Esophagus squamous epithelium (tissue), 5 donors: ENCODE measurements around the gene TPGS1. TPM values are rescaled to one million over a fixed set of nuclear protein-coding genes. Genes with fewer than 3 reads are reported as not detected.

Experiments used
- DNase-seq: peaks from one replicate; lab custom pipeline; 2025; lab: John Stamatoyannopoulos, UW
- H3K27ac ChIP-seq, 4 donors: fragments of 200-600 bp; sonication (generic); one replicate each; pipeline ENCODE4 v1.5.1; 2016 to 2019; ENCODE audit warnings: mild to moderate bottlenecking in 1 of 4
- H3K27me3 ChIP-seq, 4 donors: fragments of 200-600 bp; sonication (generic); 1 replicate in 3 of 4; 2 replicates in 1 of 4; pipeline versions ENCODE4 v1.5.1 to v1.6.0; 2017 to 2021; ENCODE audit warnings: antibody characterized with exemption in 1 of 4
- H3K36me3 ChIP-seq, 3 donors: fragments of 200-600 bp; sonication (generic); one replicate each; pipeline ENCODE4 v1.5.1; 2016 to 2019
- H3K4me1 ChIP-seq, 3 donors: fragments of 200-600 bp; sonication (generic); one replicate each; pipeline ENCODE4 v1.5.1; 2017 to 2019
- H3K4me3 ChIP-seq, 4 donors: fragments of 200-600 bp; sonication (generic); 1 replicate in 3 of 4; 2 replicates in 1 of 4; pipeline ENCODE4 v1.5.1; 2016 to 2019; ENCODE audit warnings: mild to moderate bottlenecking in 2 of 4, moderate library complexity in 1 of 4
- H3K9me3 ChIP-seq, 3 donors: fragments of 200-600 bp; sonication (generic); one replicate each; pipeline ENCODE4 v1.5.1; 2016 to 2019
- POLR2A ChIP-seq, 4 donors: fragments of 450-650 bp; IDR thresholded peaks; one replicate each; pipeline ENCODE4 v1.6.1; 2017; ENCODE audit warnings: antibody characterized with exemption in 4 of 4, mild to moderate bottlenecking in 4 of 4, moderate library complexity in 3 of 4
- WGBS, 2 donors: methylation state at CpG; one replicate each; pipeline ENCODE4 v1.1.5; 2018; 5-methylcytosine and 5-hydroxymethylcytosine counted together
- intact Hi-C: fragments of 100-400 bp; cut with DNase I; formaldehyde crosslinking; loops from one replicate; pipeline ENCODE4 v1.15.0; 2022
- total RNA-seq, 4 donors: library from RNA; depleted of rRNA; stranded (reverse); fragments of >200 nt; gene quantifications; one replicate each; pipeline ENCODE4 v1.1.0, GENCODE V29; 2016
- TF ChIP-seq, protein P1 (sequence below), 6 experiments: fragments of 450-650 bp in 4 of 6; fragments of 200-600 bp in 2 of 6; sonication (generic) in 2 of 6; IDR thresholded peaks; one replicate each; pipeline ENCODE4 v1.5.1; 2016 to 2019; ENCODE audit warnings: antibody characterized with exemption in 6 of 6, mild to moderate bottlenecking in 4 of 6, moderate library complexity in 4 of 6
- donor health status: DM: yes; HTN: yes; CAD: no.

TPGS1 gene
- 10 to 100 TPM; 29.3 to 46.7 (median 35.6) TPM for total RNA-seq

GRCh38 chr19:507286-508203, at the start of gene TPGS1:
Gene TPGS1 (plus strand): TSS chr19:507497. CDS start chr19:507507, 10 bp downstream.
- intact Hi-C loops: no loop called here
- Histone ChIP-seq H3K9me3 (no peaks in the 10 kb centered on the region), H3K27me3 (no peaks in the 10 kb centered on the region), H3K4me1 (peaks cover 27 to 51% (median 33%) of the 10 kb centered on the region in 3 donors), H3K27ac (peak within 1 kb of the TSS; percentile 92 to 97 (median 96)), H3K4me3 (peak within 1 kb of the TSS; percentile 80 to 100 (median 90)), H3K36me3 (peaks cover 0 to 10% (median 0%) of the 10 kb centered on the region in 3 donors)
- peak in 2 of 4 donors; percentile 21 to 27 for TF ChIP-seq POLR2A (IDR thresholded peaks at IDR 0.05)
- TF ChIP-seq, protein P1, sequence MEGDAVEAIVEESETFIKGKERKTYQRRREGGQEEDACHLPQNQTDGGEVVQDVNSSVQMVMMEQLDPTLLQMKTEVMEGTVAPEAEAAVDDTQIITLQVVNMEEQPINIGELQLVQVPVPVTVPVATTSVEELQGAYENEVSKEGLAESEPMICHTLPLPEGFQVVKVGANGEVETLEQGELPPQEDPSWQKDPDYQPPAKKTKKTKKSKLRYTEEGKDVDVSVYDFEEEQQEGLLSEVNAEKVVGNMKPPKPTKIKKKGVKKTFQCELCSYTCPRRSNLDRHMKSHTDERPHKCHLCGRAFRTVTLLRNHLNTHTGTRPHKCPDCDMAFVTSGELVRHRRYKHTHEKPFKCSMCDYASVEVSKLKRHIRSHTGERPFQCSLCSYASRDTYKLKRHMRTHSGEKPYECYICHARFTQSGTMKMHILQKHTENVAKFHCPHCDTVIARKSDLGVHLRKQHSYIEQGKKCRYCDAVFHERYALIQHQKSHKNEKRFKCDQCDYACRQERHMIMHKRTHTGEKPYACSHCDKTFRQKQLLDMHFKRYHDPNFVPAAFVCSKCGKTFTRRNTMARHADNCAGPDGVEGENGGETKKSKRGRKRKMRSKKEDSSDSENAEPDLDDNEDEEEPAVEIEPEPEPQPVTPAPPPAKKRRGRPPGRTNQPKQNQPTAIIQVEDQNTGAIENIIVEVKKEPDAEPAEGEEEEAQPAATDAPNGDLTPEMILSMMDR (IDR thresholded peaks at IDR 0.05): peak in 2 of 6 experiments; percentile 19 to 22
- DNase-seq: peak; percentile 96
- 2 to 3% methylated on average over 8 to 30 of the region's 81 CpGs for WGBS, 2 donors

GRCh38 chr19:457636-458035, 49.7 kb upstream of the TPGS1 start:
- Histone ChIP-seq H3K9me3 (no peaks in the 10 kb centered on the region), H3K36me3 (no peaks in the 10 kb centered on the region), H3K27me3 (peaks cover 0 to 32% (median 0%) of the 10 kb centered on the region in 4 donors), H3K27ac (no peak overlapping the region), H3K4me1 (peaks cover 10 to 28% (median 15%) of the 10 kb centered on the region in 3 donors), H3K4me3 (no peak overlapping the region)
- intact Hi-C loops: no loop called here
- TF ChIP-seq, protein P1 (IDR thresholded peaks at IDR 0.05): no peak
- no peak for TF ChIP-seq POLR2A (IDR thresholded peaks at IDR 0.05)
- DNase-seq: no peak
- 89 to 96% methylated on average over 9 to 28 of the region's 30 CpGs for WGBS, 2 donors

DNA sequence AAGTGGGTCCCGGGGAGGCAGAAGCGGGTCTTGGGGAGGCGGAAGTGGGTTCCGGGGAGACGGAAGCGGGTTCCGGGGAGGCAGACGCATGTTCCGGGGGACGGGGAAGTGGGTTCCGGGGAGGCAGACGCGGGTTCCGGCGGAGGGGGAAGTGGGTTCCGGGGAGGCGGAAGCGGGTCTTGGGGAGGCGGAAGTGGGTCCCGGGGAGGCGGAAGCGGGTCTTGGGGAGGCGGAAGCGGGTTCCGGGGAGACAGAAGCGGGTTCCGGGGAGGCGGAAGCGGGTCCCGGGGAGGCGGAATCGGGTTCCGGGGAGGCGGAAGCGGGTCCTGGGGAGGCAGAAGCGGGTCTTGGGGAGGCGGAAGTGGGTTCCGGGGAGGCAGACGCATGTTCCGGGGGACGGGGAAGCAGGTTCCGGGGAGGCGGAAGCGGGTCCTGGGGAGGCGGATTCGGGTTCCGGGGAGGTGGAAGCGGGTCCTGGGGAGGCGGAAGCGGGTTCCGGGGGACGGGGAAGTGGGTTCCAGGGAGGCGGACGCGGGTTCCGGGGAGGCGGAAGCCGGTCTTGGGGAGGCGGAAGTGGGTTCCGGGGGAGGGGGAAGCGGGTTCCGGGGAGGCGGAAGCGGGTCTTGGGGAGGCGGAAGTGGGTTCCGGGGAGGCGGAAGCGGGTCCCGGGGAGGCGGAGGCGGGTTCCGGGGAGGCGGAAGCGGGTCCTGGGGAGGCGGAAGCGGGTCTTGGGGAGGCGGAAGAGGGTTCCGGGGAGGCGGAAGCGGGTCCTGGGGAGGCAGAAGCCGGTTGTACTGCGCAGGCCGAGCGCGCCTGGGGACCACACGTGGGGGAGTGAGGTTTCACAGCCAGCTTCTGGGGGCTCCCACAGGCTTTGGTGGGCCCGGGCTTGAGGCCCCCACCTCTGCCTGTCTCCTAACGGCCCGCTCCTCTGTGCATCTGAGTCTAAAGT, 48.9 kb upstream of the TPGS1 start:
- TF ChIP-seq POLR2A (IDR thresholded peaks at IDR 0.05): no peak
- TF ChIP-seq, protein P1 (IDR thresholded peaks at IDR 0.05): no peak
- Histone ChIP-seq H3K4me3 (no peak overlapping the region), H3K27me3 (peaks cover 0 to 36% (median 0%) of the 10 kb centered on the region in 4 donors), H3K27ac (no peak overlapping the region), H3K36me3 (no peaks in the 10 kb centered on the region), H3K4me1 (peaks cover 10 to 28% (median 15%) of the 10 kb centered on the region in 3 donors), H3K9me3 (no peaks in the 10 kb centered on the region)
- intact Hi-C loops: no loop called here
- WGBS, 2 donors: 90 to 96% methylated on average over 5 to 12 of the region's 89 CpGs
- no peak for DNase-seq

GRCh38 chr19:459724-460511, 47.4 kb upstream of the TPGS1 start:
- DNase-seq: no peak
- Histone ChIP-seq H3K27me3 (peaks cover 0 to 46% (median 0%) of the 10 kb centered on the region in 4 donors), H3K4me3 (peak overlapping the region; percentile 62 to 87 (median 66)), H3K27ac (peak overlapping the region; percentile 69 to 88 (median 74)), H3K36me3 (no peaks in the 10 kb centered on the region), H3K9me3 (no peaks in the 10 kb centered on the region), H3K4me1 (peaks cover 10 to 28% (median 15%) of the 10 kb centered on the region in 3 donors)
- no peak for TF ChIP-seq POLR2A (IDR thresholded peaks at IDR 0.05)
- TF ChIP-seq, protein P1 (IDR thresholded peaks at IDR 0.05): no peak
- WGBS, 2 donors: 1 to 9% methylated on average over 9 of the region's 66 CpGs
- intact Hi-C loops: no loop called here
